A673 (cell line): ENCODE data around the gene BICD1. TPM values are rescaled to one million over a fixed set of nuclear protein-coding genes. Genes with fewer than 3 reads are reported as not detected.

Experiments used
- BruUV-seq: library from RNA; stranded (reverse); fragments of 400-500 nt; replicated peaks from 2 replicates; lab custom pipeline; 2021; lab: Mats Ljungman, UMichigan
- CTCF ChIA-PET: fragments of 300-600 bp; sonication (Branson Sonifier 250); formaldehyde crosslinking; loops from one replicate; lab custom pipeline; 2022; ENCODE audit warnings: antibody characterized with exemption; lab: Charles Lee
- POLR2A ChIA-PET: fragments of 300-600 bp; sonication (Branson Sonifier 250); formaldehyde crosslinking; loops from one replicate; lab custom pipeline; 2022; ENCODE audit warnings: antibody characterized with exemption; ENCODE audit not compliant: low non-redundant PET; lab: Charles Lee
- DNase-seq: peaks from one replicate; pipeline ENCODE4 v3.0.0-alpha.2; 2015; ENCODE audit warnings: low spot score
- H3K27ac ChIP-seq: fragments of 200-600 bp; sonication (generic); 2 replicates; pipeline ENCODE4 v1.5.1; 2016; ENCODE audit warnings: mixed run types, low read depth, mild to moderate bottlenecking, mixed read lengths, antibody characterized with exemption, low read length; ENCODE audit not compliant: poor library complexity, severe bottlenecking
- H3K27me3 ChIP-seq: fragments of 200-600 bp; sonication (generic); replicated peaks from 2 replicates; pipeline ENCODE4 v1.6.1; 2017; ENCODE audit warnings: mixed run types, low read depth, mild to moderate bottlenecking, mixed read lengths, antibody characterized with exemption, low read length; ENCODE audit not compliant: insufficient read depth, poor library complexity
- H3K36me3 ChIP-seq: fragments of 200-600 bp; sonication (generic); 2 replicates; pipeline ENCODE4 v1.6.1; 2016; ENCODE audit warnings: mixed run types, mild to moderate bottlenecking, mixed read lengths, antibody characterized with exemption, low read length; ENCODE audit not compliant: insufficient read depth, poor library complexity, severe bottlenecking
- H3K4me1 ChIP-seq: fragments of 200-600 bp; sonication (generic); 2 replicates; pipeline ENCODE4 v1.6.1; 2017; ENCODE audit warnings: mixed run types, mild to moderate bottlenecking, mixed read lengths, antibody characterized with exemption, low read length; ENCODE audit not compliant: insufficient read depth, poor library complexity, severe bottlenecking
- H3K4me3 ChIP-seq: fragments of 200-600 bp; sonication (generic); 2 replicates; pipeline ENCODE4 v1.5.1; 2016; ENCODE audit warnings: low read depth, mixed run types, mild to moderate bottlenecking, mixed read lengths, low read length; ENCODE audit not compliant: poor library complexity, severe bottlenecking
- H3K9me3 ChIP-seq: fragments of 200-600 bp; sonication (generic); 2 replicates; pipeline ENCODE4 v1.6.1; 2016; ENCODE audit warnings: mixed run types, low read depth, mild to moderate bottlenecking, mixed read lengths, antibody characterized with exemption, low read length; ENCODE audit not compliant: poor library complexity, severe bottlenecking
- CTCF ChIP-seq: fragments of 300-800, 200-600 bp; sonication (generic); conservative IDR thresholded peaks from 2 replicates; pipeline ENCODE4 v1.5.1; 2017; ENCODE audit warnings: low read depth, mild to moderate bottlenecking, antibody characterized with exemption, low read length, moderate library complexity, mixed read lengths
- EZH2 ChIP-seq: fragments of 200-600 bp; sonication (generic); IDR thresholded peaks from 2 replicates; pipeline ENCODE4 v1.6.1; 2017; ENCODE audit warnings: borderline replicate concordance, low read depth, mild to moderate bottlenecking, mixed read lengths, antibody characterized with exemption, low read length; ENCODE audit not compliant: poor library complexity, severe bottlenecking
- intact Hi-C: fragments of 100-400 bp; cut with micrococcal nuclease; formaldehyde crosslinking; loops from one replicate; pipeline ENCODE4 v1.10.0; 2022; ENCODE audit not compliant: unreplicated experiment
- total RNA-seq: library from RNA; stranded (reverse); gene quantifications from 2 replicates; pipeline ENCODE4 v1.2.3, GENCODE V29; 2021

BICD1 gene
- total RNA-seq, 1 experiment from 2014 or later = 50.2 TPM

- Histone ChIP-seq H3K4me3 (no peak overlapping the region), H3K36me3 (no peaks in the 10 kb centered on the region), H3K9me3 (no peaks in the 10 kb centered on the region), H3K27me3 (no peaks in the 10 kb centered on the region), H3K27ac (no peak overlapping the region), H3K4me1 (peaks cover 29% of the 10 kb centered on the region)
- ChIA-PET CTCF (no interaction called here), POLR2A (no interaction called here)
- intact Hi-C loops = no loop called here
- BruUV-seq = no TSS peak
- no peak for TF ChIP-seq EZH2
- no peak for TF ChIP-seq CTCF
- peak; percentile 56 for DNase-seq
These were observed 10.2 kb downstream of the BICD1 start for GRCh38 chr12:32116897-32117296.

GRCh38 chr12:32117316-32117715 lies 10.7 kb downstream of the BICD1 start:
- BruUV-seq = no TSS peak
- TF ChIP-seq CTCF (no peak), EZH2 (no peak)
- intact Hi-C loops = no loop called here
- H3K4me3 ChIP-seq = no peak overlapping the region
- H3K4me1 ChIP-seq = peaks cover 29% of the 10 kb centered on the region
- no peak overlapping the region for H3K27ac ChIP-seq
- no peak for DNase-seq
- no peaks in the 10 kb centered on the region for H3K27me3 ChIP-seq
- ChIA-PET POLR2A (no interaction called here), CTCF (no interaction called here)
- no peaks in the 10 kb centered on the region for H3K36me3 ChIP-seq
- H3K9me3 ChIP-seq = no peaks in the 10 kb centered on the region

GRCh38 chr12:32118806-32119205 lies 12.2 kb downstream of the BICD1 start:
- Histone ChIP-seq H3K36me3 (no peaks in the 10 kb centered on the region), H3K4me1 (peaks cover 29% of the 10 kb centered on the region), H3K27ac (no peak overlapping the region), H3K27me3 (no peaks in the 10 kb centered on the region), H3K4me3 (no peak overlapping the region), H3K9me3 (no peaks in the 10 kb centered on the region)
- intact Hi-C loops = no loop called here
- no TSS peak for BruUV-seq
- DNase-seq = no peak
- no peak for TF ChIP-seq CTCF
- TF ChIP-seq EZH2 = no peak
- POLR2A ChIA-PET = no interaction called here
- CTCF ChIA-PET = no interaction called here
